HCT116 (cell line): ENCODE results near the gene DNASE1L1. TPM values are rescaled to one million over a fixed set of nuclear protein-coding genes. Genes with fewer than 3 reads are reported as not detected.

Experiments
- ATAC-seq: fragments of 200-7000 bp; cut with Tn5 transposase; 2 replicates; pipeline ENCODE4 v1.9.1; 2020; ENCODE audit warnings: mild to moderate bottlenecking, moderate library complexity
- BruUV-seq: library from RNA; stranded (reverse); fragments of 400-500 nt; replicated peaks from 2 replicates; lab custom pipeline; 2021; lab: Mats Ljungman, UMichigan
- CTCF ChIA-PET: fragments of 300-600 bp; sonication (Branson Sonifier 250); formaldehyde crosslinking; loops from one replicate; lab custom pipeline; 2021; ENCODE audit warnings: antibody characterized with exemption; lab: Charles Lee
- POLR2A ChIA-PET: fragments of 300-600, 350-600 bp; sonication (Branson Sonifier 250); formaldehyde crosslinking; loops from one replicate; lab custom pipeline; 2021; ENCODE audit warnings: antibody characterized with exemption; lab: Charles Lee
- RAD21 ChIA-PET, 2 experiments: fragments of 300-600 bp; sonication (Branson Sonifier 250); formaldehyde crosslinking; loops; one replicate each; lab custom pipeline; 2023; ENCODE audit warnings: low total read pairs in 2 of 2; ENCODE audit not compliant: uncharacterized antibody in 2 of 2, unreplicated experiment in 2 of 2, low non-redundant PET in 1 of 2; lab: Charles Lee
- DNase-seq: peaks from one replicate; pipeline ENCODE4 v3.0.0-alpha.2; 2010; ENCODE audit warnings: low read depth, low spot score
- H2AFZ ChIP-seq: fragments of 200-600 bp; shearing (Covaris generic), sonication (generic); 2 replicates; pipeline ENCODE4 v1.6.1; 2017; ENCODE audit warnings: low read depth, mixed run types, mixed read lengths, antibody characterized with exemption, low read length; ENCODE audit not compliant: poor library complexity, severe bottlenecking
- H3K27ac ChIP-seq: 2 replicates; pipeline ENCODE4 v1.5.1; 2012; ENCODE audit warnings: low read depth, low read length
- H3K27me3 ChIP-seq: fragments of 200-600 bp; sonication (generic); 2 replicates; pipeline ENCODE4 v1.6.1; 2016; ENCODE audit warnings: mixed run types, low read length, mixed read lengths; ENCODE audit not compliant: insufficient read depth
- H3K36me3 ChIP-seq, 2 experiments: fragments of 200-500 bp in 1 of 2; fragments of 200-600 bp in 1 of 2; sonication (Bioruptor generic) in 1 of 2; sonication (generic) in 1 of 2; 2 replicates each; pipeline versions ENCODE4 v1.5.1 to v1.6.1; 2014 to 2016; ENCODE audit warnings: low read length in 2 of 2, inconsistent platforms in 1 of 2, mixed read lengths in 1 of 2, mixed run types in 1 of 2; ENCODE audit not compliant: insufficient read depth in 2 of 2, control insufficient read depth in 1 of 2
- H3K4me1 ChIP-seq, 2 experiments: fragments of 200-600 bp in 1 of 2; sonication (generic) in 1 of 2; 2 replicates each; pipeline versions ENCODE4 v1.5.1 to v1.6.1; 2012 to 2017; ENCODE audit warnings: low read length in 2 of 2, inconsistent platforms in 1 of 2, mild to moderate bottlenecking in 1 of 2, mixed read lengths in 1 of 2, mixed run types in 1 of 2, moderate library complexity in 1 of 2; ENCODE audit not compliant: insufficient read depth in 2 of 2, control insufficient read depth in 1 of 2
- H3K4me2 ChIP-seq: fragments of 200-600 bp; sonication (generic); 2 replicates; pipeline ENCODE4 v1.6.1; 2017; ENCODE audit warnings: mixed run types, low read length, mixed read lengths
- H3K4me3 ChIP-seq, 2 experiments: fragments of 200-600 bp in 1 of 2; sonication (generic) in 1 of 2; replicated peaks in 1 of 2; 2 replicates each; pipeline ENCODE4 v1.5.1; 2011 to 2016; ENCODE audit warnings: low read length in 2 of 2, control low read depth in 1 of 2, low read depth in 1 of 2, mild to moderate bottlenecking in 1 of 2, mixed read lengths in 1 of 2, mixed run types in 1 of 2
- H3K79me2 ChIP-seq: fragments of 200-600 bp; sonication (generic); 2 replicates; pipeline ENCODE4 v1.6.1; 2017; ENCODE audit warnings: mild to moderate bottlenecking, mixed run types, low read length, moderate library complexity, mixed read lengths; ENCODE audit not compliant: insufficient read depth
- H3K9ac ChIP-seq: fragments of 200-600 bp; sonication (generic); 2 replicates; pipeline ENCODE4 v1.6.1; 2016; ENCODE audit warnings: low read length, mixed read lengths
- H3K9me2 ChIP-seq: fragments of 200-600 bp; sonication (generic), shearing (Covaris generic); 2 replicates; pipeline ENCODE4 v1.6.1; 2017; ENCODE audit warnings: mixed run types, mild to moderate bottlenecking, moderate library complexity; ENCODE audit not compliant: insufficient read depth
- H3K9me3 ChIP-seq, 2 experiments: fragments of 200-500 bp in 1 of 2; fragments of 200-600 bp in 1 of 2; sonication (Bioruptor generic) in 1 of 2; sonication (generic) in 1 of 2; 2 replicates each; pipeline ENCODE4 v1.6.1; 2014 to 2017; ENCODE audit warnings: low read length in 2 of 2, mixed read lengths in 2 of 2, inconsistent platforms in 1 of 2, low read depth in 1 of 2, mild to moderate bottlenecking in 1 of 2, mixed run types in 1 of 2, moderate library complexity in 1 of 2; ENCODE audit not compliant: control insufficient read depth in 1 of 2, insufficient read depth in 1 of 2
- H4K20me1 ChIP-seq: fragments of 200-600 bp; sonication (generic), shearing (Covaris generic); 2 replicates; pipeline ENCODE4 v1.6.1; 2017; ENCODE audit warnings: mixed run types, mild to moderate bottlenecking, moderate library complexity; ENCODE audit not compliant: insufficient read depth
- CEBPB ChIP-seq: IDR thresholded peaks from 2 replicates; pipeline ENCODE4 v1.6.1; 2012; ENCODE audit warnings: low read depth
- EGR1 ChIP-seq: IDR thresholded peaks from 2 replicates; pipeline ENCODE4 v1.6.1; 2012; ENCODE audit warnings: low read depth
- EZH2 ChIP-seq: fragments of 200-600 bp; sonication (generic); IDR thresholded peaks from 2 replicates; pipeline ENCODE4 v1.6.1; 2017; ENCODE audit warnings: antibody characterized with exemption, mixed run types
- EZH2phosphoT487 ChIP-seq: fragments of 200-600 bp; IDR thresholded peaks from 2 replicates; pipeline ENCODE4 v1.6.1; 2018; ENCODE audit warnings: antibody characterized with exemption, borderline replicate concordance
- FOSL1 ChIP-seq: IDR thresholded peaks from 2 replicates; pipeline ENCODE4 v1.6.1; 2012; ENCODE audit warnings: low read depth
- POLR2AphosphoS5 ChIP-seq: IDR thresholded peaks from 2 replicates; pipeline ENCODE4 v1.6.1; 2011; ENCODE audit warnings: mild to moderate bottlenecking, low read depth, low read length, moderate library complexity
- RAD21 ChIP-seq: IDR thresholded peaks from 2 replicates; pipeline ENCODE4 v1.6.1; 2012; ENCODE audit warnings: low read depth, mild to moderate bottlenecking
- REST ChIP-seq: IDR thresholded peaks from 2 replicates; pipeline ENCODE4 v1.6.1; 2012; ENCODE audit warnings: low read depth
- SIN3A ChIP-seq: IDR thresholded peaks from 2 replicates; pipeline ENCODE4 v1.6.1; 2012; ENCODE audit warnings: low read depth
- SRF ChIP-seq: IDR thresholded peaks from 2 replicates; pipeline ENCODE4 v1.6.1; 2012; ENCODE audit warnings: low read depth
- ZNF274 ChIP-seq: fragments of 200-500 bp; sonication (Bioruptor generic); IDR thresholded peaks from 2 replicates; pipeline ENCODE4 v1.6.1; 2014; ENCODE audit warnings: mild to moderate bottlenecking, low read depth, low read length, inconsistent platforms
- intact Hi-C: fragments of 100-400 bp; cut with micrococcal nuclease; formaldehyde crosslinking; loops from 2 replicates; pipeline ENCODE4 v1.10.0; 2022
- total RNA-seq: library from RNA; stranded (reverse); gene quantifications from one replicate; pipeline ENCODE4 v1.2.1, GENCODE V29; 2021; ENCODE audit not compliant: unreplicated experiment
- TF ChIP-seq, protein P1 (sequence below): IDR thresholded peaks from 2 replicates; pipeline ENCODE4 v1.6.1; 2012

Gene DNASE1L1
- total RNA-seq, 1 experiment from 2014 or later, result 16.5 TPM

GRCh38 chrX:154380153-154380552, 28.9 kb downstream of the DNASE1L1 start:
- H3K4me3 ChIP-seq, result peak overlapping the region; percentile 80 to 84
- peak overlapping the region; percentile 88 for H3K4me2 ChIP-seq
- H3K36me3 ChIP-seq, result peaks cover 0 to 4% of the 10 kb centered on the region in 2 experiments; a peak in 2 of 4 replicates
- H3K9me3 ChIP-seq, result no peaks in the 10 kb centered on the region
- H4K20me1 ChIP-seq, result no peaks in the 10 kb centered on the region
- H3K27me3 ChIP-seq, result no peaks in the 10 kb centered on the region
- POLR2A ChIA-PET, result no interaction called here
- no peak for ATAC-seq
- peaks cover 25% of the 10 kb centered on the region for H3K79me2 ChIP-seq
- no peak overlapping the region for H2AFZ ChIP-seq
- peak overlapping the region; percentile 94 for H3K27ac ChIP-seq
- CTCF ChIA-PET, result no interaction called here
- no peaks in the 10 kb centered on the region for H3K9me2 ChIP-seq
- TF ChIP-seq FOSL1 (no peak), RAD21 (no peak), CEBPB (no peak), SIN3A (no peak), EZH2 (no peak), EZH2phosphoT487 (no peak), SRF (no peak), EGR1 (no peak), ZNF274 (no peak), POLR2AphosphoS5 (no peak), REST (no peak)
- TF ChIP-seq, protein P1, sequence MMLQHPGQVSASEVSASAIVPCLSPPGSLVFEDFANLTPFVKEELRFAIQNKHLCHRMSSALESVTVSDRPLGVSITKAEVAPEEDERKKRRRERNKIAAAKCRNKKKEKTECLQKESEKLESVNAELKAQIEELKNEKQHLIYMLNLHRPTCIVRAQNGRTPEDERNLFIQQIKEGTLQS, result no peak
- H3K9ac ChIP-seq, result peak overlapping the region; percentile 98
- TSS peak; percentile 82 for BruUV-seq
- RAD21 ChIA-PET, result no interaction called here
- intact Hi-C loops, result no loop called here
- DNase-seq, result no peak
- peaks cover 9 to 34% of the 10 kb centered on the region in 2 experiments for H3K4me1 ChIP-seq
